HG03039 (cell line): Measurements from ENCODE around the gene UNC50.
"Not testable (repeated sequence)": the region's sequence is repeated elsewhere in the genome, so short reads cannot be mapped to it uniquely, and the experiment has no call there.

Experiments
- ATAC-seq: cut with Tn5 transposase; IDR thresholded peaks from one replicate; pipeline ENCODE4 v1.9.1; 2021; ENCODE audit warnings: mild to moderate bottlenecking, moderate library complexity; ENCODE audit not compliant: unreplicated experiment

Gene UNC50

GRCh38 chr2:98573426-98573825, 35.0 kb upstream of the UNC50 start:
- ATAC-seq: no peak

GRCh38 chr2:98576666-98577312, 31.6 kb upstream of the UNC50 start:
- no peak for ATAC-seq

GRCh38 chr2:98577313-98577712, 31.1 kb upstream of the UNC50 start:
- no peak for ATAC-seq

DNA sequence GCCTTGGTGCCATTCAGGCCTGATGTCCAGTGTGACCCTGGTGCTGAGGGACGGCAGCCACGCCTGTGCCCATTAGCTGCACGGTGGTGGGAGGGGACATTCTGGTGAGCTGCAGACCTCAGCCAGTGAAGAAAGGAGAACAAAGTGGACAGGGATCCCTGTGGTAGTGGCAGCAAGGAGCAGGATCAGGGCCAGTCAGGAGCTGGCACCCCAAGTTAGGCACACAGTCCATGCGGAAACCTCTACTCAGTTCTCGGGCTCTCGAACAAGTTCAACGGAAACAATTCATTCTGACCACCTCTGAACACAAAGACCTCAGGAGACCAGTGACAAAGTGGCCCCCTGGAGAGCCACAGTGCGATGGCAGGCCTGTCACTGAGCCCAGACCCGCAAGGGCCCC, 30.2 kb upstream of the UNC50 start:
- no peak for ATAC-seq

- no peak for ATAC-seq
These were observed 28.5 kb upstream of the UNC50 start for GRCh38 chr2:98579926-98580325.

DNA sequence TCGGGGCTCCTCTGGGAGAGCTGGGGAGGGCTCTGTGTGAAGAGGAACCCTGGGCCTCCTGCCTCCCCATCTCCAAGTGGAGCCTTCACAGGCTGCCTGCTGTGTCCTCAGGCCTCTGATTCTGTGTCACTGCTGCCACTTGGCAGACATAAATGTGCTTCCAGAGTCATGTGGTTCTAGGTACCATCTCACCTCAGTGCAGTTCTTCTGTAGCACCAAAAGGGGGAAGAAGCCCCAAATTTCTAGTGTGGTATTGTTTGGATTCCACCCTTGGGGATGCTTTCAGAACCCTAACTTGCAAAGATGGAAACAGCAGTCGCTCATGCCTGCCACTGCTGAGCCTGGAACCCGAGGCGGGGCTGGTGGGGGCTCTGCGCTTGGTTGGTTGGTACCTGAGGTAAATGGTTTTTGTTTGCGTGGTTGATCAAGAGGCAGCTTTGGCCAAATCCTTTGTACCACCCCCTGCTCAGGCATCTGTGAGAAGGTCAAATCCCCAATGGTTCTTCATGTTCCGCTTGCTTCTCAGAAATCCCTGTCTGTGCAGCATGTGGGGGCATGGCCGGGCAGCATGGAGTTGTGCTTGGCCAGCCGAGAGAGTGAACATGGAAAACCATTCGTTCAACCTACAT, 27.6 kb upstream of the UNC50 start:
- ATAC-seq: no peak

- no peak for ATAC-seq
These were observed 25.9 kb upstream of the UNC50 start for GRCh38 chr2:98582523-98582922.

GRCh38 chr2:98583276-98583675, 25.1 kb upstream of the UNC50 start:
- ATAC-seq: no peak

DNA sequence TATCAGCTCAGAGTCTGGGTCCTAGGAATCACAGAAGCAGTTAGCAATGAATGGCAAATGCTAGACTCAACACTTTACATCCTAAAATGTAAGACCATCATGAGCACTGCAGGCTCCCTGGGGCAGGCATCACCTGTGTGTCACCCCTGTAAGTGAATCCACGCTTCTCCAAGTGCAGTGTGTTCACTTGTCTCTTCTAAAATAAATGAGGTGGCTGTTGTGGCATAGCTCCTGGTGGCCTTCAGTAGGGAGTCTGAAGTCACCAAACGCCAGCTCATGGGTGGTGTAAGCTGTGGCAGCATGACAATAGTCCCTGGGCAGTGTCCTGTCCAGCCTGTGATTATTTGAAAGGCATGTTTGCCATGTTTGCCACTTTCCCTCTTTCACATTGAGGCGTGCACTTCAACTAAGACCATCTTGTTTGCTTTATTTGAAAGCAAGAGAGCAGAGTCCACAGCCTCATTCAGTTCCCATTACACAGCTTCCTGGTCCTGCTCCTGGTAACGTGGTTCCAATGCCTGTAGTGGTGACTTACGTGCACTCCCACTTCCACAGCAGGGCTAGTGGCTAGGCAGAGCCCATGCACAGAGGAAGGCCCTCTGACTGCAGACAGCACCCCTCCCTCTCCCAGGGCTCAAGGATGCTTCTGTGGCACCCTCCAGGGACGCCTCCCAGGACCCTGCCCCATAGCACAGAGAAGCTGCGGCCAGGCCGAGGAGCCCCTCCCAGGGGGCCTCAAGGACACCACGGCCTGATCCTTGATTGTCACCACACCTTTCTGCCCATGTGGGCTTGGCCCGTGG, 24.4 kb upstream of the UNC50 start:
- no peak for ATAC-seq

GRCh38 chr2:98585386-98585785, 23.0 kb upstream of the UNC50 start:
- ATAC-seq: no peak

DNA sequence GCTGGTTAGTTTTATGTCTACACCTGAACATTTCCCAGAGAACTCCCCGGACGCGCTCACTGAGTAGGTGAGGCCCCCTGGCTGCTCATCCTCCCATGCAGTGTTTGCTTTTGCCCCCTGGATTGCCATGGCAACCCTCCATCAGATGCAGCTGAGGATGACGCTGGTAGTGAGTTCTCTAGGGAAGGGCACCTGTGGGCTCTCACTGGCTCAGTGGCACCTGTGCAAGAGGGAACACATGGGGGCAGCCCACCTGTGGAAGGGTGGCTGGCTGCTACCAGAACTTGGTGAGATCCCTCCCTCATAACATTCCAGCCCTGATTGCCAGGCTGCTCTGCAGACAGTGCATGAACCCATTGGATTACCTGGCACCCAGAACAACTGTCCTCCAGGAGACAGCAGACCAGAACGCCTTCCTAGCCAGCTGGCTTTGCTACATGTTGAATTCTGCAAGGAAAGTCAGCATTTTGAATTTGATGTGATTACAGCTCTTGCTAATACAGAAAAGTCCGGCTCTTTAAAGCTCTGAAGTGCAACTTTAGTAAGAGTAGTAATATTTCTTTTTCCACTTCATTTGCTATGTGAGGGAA, 21.7 kb upstream of the UNC50 start:
- no peak for ATAC-seq

DNA sequence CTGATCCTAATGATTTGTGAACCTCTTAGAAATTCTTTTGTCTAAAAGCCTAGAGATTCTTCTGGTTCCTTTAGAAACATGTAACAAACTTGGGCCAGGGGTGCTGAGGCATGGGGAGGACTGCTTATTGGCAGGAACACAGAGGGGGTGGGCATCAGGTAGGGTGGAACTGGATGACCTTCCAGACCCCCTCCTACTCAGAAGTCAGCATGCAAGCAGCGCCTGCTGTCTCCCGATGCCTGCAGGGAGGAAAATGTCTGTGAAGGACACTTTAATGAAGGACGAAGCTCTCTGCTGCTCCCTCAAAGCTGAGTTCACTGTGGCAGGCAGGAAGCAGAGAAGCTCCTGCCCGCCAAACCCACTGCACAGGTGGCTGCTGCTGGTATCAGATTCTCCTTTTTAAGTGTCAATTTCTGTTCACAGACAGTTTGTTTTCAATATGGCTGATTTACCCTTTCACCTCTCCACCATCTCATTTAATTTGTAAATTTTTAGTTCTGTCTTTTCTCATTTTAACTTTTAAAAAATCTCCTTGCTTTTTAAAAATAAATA, 19.4 kb upstream of the UNC50 start:
- ATAC-seq: no peak

GRCh38 chr2:98589489-98589888, 18.9 kb upstream of the UNC50 start:
- ATAC-seq: no peak

GRCh38 chr2:98592565-98592964, 15.8 kb upstream of the UNC50 start:
- no peak for ATAC-seq

DNA sequence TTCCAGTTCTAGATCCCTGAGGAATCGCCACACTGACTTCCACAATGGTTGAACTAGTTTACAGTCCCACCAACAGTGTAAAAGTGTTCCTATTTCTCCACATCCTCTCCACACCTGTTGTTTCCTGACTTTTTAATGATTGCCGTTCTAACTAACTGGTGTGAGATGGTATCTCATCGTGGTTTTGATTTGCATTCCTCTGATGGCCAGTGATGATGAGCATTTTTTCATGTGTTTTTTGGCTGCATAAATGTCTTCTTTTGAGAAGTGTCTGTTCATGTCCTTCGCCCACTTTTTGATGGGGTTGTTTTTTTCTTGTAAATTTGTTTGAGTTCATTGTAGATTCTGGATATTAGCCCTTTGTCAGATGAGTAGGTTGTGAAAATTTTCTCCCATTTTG, 13.7 kb upstream of the UNC50 start:
- not testable (repeated sequence) for ATAC-seq

GRCh38 chr2:98598781-98599428, 9.5 kb upstream of the UNC50 start:
- no peak for ATAC-seq

DNA sequence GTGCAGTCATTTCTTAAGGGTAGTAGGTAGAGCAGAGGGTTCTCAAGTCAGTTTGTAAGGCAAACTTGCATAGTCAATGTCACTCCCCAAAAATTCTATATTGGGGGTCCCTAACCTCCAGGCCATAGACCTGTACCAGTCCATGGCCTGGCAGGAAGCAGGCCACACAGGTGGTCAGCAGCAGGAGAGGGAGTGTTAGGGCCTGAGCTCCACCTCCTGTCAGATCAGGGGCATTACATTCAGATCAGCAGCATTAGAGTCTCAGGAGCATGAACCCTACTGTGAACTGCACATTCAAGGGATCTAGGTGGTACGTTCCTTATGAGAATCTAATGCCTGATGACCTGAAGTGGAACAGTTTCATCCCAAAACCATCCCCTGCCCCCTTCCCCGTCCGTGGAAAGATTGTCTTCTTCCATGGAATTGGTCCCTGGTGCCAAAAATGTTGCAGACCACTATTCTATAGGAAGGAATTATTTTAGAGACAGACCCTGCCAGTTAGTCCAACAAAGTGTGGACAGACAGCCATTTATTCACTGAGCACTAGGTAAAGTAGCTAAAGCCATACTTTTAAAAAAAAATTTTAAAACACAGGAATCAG, 6.8 kb upstream of the UNC50 start:
- ATAC-seq: peak; percentile 68

GRCh38 chr2:98604547-98604946, 3.8 kb upstream of the UNC50 start:
- ATAC-seq: no peak

- no peak for ATAC-seq
These were observed 3.3 kb upstream of the UNC50 start for GRCh38 chr2:98605076-98605475.

GRCh38 chr2:98606431-98606830, 2.0 kb upstream of the UNC50 start:
- ATAC-seq: no peak

- no peak for ATAC-seq
These were observed 1.3 kb upstream of the UNC50 start for GRCh38 chr2:98607104-98607503.
